Fibroblast of the aortic adventitia (primary cell): ENCODE results near the gene TCIRG1. TPM values are rescaled to one million over a fixed set of nuclear protein-coding genes. Genes with fewer than 3 reads are reported as not detected.
"Not testable (repeated sequence)": the region's sequence is repeated elsewhere in the genome, so short reads cannot be mapped to it uniquely, and the experiment has no call there.

ENCODE experiments used
- DNase-seq: peaks from one replicate; pipeline ENCODE4 v3.0.0-alpha.2; 2010; ENCODE audit warnings: low read depth
- H3K4me3 ChIP-seq: 2 replicates; pipeline ENCODE4 v1.5.1; 2011; ENCODE audit warnings: low read depth, mild to moderate bottlenecking, control low read depth, low read length, moderate library complexity
- total RNA-seq: library from RNA; depleted of rRNA; stranded (reverse); fragments of >200 nt; gene quantifications from 2 replicates; pipeline ENCODE4 v1.2.3, GENCODE V29; 2012; ENCODE audit warnings: low replicate concordance
- TF ChIP-seq, protein P1 (sequence below): IDR thresholded peaks from 2 replicates; pipeline ENCODE4 v1.5.1; 2011; ENCODE audit warnings: mild to moderate bottlenecking, low read length, control low read depth, inconsistent platforms; ENCODE audit not compliant: insufficient read depth

The TCIRG1 gene
- total RNA-seq, 1 donor: 76.0 TPM

DNA sequence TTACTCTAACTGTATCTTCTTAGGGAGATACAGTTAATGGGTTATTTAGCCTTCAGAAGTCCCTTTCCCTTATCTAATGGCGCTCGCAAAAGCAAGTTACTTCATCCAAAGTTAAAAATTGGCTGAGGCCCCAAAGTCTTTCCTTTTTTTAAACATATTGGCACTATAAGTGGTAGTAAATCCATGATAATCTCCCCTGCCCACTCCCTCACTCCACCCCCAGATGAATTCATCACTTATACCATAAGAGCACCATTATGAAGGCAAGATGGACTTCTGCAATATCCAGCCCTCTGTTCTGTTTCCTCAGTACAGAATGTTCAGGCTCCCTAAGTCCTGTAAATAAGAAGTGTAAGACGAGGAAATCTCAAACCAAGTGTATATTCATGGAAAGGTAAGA, 44.7 kb downstream of the TCIRG1 start:
- DNase-seq: no peak
- TF ChIP-seq, protein P1, sequence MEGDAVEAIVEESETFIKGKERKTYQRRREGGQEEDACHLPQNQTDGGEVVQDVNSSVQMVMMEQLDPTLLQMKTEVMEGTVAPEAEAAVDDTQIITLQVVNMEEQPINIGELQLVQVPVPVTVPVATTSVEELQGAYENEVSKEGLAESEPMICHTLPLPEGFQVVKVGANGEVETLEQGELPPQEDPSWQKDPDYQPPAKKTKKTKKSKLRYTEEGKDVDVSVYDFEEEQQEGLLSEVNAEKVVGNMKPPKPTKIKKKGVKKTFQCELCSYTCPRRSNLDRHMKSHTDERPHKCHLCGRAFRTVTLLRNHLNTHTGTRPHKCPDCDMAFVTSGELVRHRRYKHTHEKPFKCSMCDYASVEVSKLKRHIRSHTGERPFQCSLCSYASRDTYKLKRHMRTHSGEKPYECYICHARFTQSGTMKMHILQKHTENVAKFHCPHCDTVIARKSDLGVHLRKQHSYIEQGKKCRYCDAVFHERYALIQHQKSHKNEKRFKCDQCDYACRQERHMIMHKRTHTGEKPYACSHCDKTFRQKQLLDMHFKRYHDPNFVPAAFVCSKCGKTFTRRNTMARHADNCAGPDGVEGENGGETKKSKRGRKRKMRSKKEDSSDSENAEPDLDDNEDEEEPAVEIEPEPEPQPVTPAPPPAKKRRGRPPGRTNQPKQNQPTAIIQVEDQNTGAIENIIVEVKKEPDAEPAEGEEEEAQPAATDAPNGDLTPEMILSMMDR: no peak

DNA sequence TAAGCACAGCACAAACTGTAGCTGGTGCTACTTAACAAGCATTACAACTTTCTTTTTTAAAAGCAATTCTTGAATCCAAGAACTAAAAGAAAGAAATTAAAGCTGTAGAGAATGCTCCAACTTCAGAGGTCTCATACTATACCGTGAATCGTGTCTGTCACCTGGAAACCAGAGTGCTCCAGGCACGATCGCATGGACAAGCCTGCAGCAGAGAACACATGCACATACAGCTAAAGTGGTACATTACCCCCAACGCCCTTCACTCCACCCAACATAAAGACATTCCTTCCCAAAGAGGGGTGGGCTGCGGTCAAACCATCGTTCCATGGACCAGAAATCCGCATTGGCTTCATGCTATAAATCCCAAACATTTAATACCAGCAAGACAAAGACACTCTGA, 50.9 kb downstream of the TCIRG1 start:
- H3K4me3 ChIP-seq: no peak overlapping the region
- TF ChIP-seq, protein P1: no peak
- no peak for DNase-seq

More for the DNA sequence above, 44.7 kb downstream of the TCIRG1 start:
- H3K4me3 ChIP-seq: no peak overlapping the region

DNA sequence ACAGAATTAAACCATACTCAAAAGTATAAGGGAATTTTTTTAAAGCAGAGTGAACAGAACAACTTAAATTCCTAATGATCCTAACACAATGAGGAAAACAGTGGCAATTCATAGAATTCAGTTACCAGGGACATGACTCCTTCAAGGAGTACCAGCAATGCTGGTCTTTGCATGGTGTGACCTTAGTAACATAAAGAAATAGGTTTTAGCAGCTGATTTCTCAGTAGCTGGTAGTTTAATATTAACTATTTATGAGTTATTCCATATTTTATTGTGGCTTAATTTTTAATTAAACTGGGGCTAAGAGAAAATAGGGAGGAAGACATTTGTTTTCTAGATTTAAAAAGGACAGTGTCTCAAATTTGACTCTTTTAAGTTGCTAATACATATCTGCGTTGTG, 51.5 kb downstream of the TCIRG1 start:
- no peak overlapping the region for H3K4me3 ChIP-seq
- TF ChIP-seq, protein P1: no peak
- no peak for DNase-seq

DNA sequence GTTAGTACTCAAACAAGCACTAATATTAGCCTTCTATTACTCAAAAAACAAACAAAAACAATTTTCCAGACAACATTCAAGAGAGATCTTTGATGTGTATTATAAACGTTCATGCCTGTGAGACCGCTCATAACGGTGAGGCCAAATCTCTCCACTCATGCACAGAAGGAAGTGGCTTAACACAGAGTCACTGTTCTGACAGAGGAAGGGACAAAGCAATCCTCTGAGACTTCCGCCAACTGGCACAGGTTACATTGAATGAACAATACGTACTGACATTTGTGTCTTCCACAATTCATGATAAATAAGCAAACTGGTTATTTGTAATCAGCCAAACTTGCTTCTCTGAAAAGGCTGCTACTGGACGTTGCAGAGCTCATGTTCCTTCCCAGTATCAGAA, 51.9 kb downstream of the TCIRG1 start:
- TF ChIP-seq, protein P1: no peak
- no peak for DNase-seq
- no peak overlapping the region for H3K4me3 ChIP-seq

DNA sequence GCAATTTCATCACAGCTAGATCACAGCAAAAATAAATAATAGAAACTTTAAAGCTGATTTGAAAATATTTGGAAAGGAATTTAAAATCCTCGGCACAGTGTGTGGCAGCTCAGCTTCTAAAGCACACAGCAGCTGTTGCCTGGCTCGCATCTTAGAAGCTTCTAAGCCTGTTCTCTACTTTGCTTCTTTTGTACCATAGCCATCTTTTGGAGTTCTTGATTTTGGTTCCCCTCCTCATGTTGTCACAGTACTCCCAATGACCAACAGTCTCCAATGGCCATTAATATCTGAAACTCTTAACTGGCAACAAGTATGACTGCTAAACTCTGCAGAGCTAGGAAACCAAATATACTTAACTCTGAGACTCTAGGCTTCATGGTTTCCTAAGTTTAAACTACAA, 53.6 kb downstream of the TCIRG1 start:
- no peak for DNase-seq
- TF ChIP-seq, protein P1: no peak
- no peak overlapping the region for H3K4me3 ChIP-seq

DNA sequence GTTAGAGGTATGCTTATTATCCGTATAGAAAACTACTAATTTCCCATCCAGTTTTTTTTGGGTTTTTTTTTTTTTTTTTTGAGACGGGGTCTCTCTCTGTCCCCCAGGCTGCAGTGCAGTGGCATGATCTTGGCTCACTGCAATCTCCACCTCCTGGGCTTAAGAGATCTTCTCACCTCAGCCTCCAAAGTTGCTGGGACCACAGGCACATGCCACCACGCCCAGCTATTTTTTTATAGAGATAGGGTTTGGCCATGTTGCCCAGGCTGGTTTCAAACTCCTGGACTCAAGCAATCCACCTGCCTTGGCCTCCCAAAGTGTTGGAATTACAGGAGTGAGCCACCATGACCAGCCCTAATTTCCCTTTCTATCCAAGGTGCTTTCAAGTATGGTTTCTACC, 54.1 kb downstream of the TCIRG1 start:
- DNase-seq, H3K4me3 ChIP-seq: not testable (repeated sequence)

DNA sequence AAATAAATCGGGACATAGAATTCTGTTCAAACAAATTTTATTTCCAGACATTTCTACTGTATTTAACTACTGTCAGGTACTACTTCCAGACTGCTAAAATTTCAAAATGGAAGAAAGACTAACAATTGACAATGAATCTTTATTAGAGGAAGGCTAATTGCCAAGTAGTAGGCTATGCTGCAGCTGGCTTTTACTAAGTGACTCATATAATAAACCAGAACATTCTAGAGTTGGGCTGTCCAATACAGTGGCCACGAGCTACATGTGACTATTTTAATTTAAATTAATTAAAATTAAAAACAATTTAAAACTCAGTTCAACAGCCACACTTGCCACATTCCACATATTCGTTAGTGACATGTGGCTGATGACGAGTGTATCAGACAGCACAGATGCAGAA, 54.7 kb downstream of the TCIRG1 start:
- no peak for DNase-seq
- H3K4me3 ChIP-seq: no peak overlapping the region
- TF ChIP-seq, protein P1: no peak
